Hepatocyte (in vitro differentiated cells): ENCODE results near the gene GADD45G. TPM values are rescaled to one million over a fixed set of nuclear protein-coding genes. Genes with fewer than 3 reads are reported as not detected.

Source experiments
- DNase-seq: peaks from one replicate; pipeline ENCODE4 v3.0.0-alpha.2; 2016; ENCODE audit warnings: low spot score
- H2AFZ ChIP-seq: fragments of 200-600 bp; sonication (generic); 2 replicates; pipeline ENCODE4 v1.6.0; 2016; ENCODE audit warnings: antibody characterized with exemption, mild to moderate bottlenecking
- H3K27ac ChIP-seq: fragments of 200-600 bp; sonication (generic); 2 replicates; pipeline ENCODE4 v1.5.1; 2016; ENCODE audit warnings: mild to moderate bottlenecking
- H3K27me3 ChIP-seq: fragments of 200-600 bp; sonication (generic); 2 replicates; pipeline ENCODE4 v1.6.1; 2016
- H3K36me3 ChIP-seq: fragments of 200-600 bp; sonication (generic); replicated peaks from 2 replicates; pipeline ENCODE4 v1.5.1; 2016; ENCODE audit warnings: low read depth; ENCODE audit not compliant: insufficient read depth
- H3K4me1 ChIP-seq: fragments of 200-600 bp; sonication (generic); 2 replicates; pipeline ENCODE4 v1.5.1; 2016; ENCODE audit warnings: mild to moderate bottlenecking, moderate library complexity; ENCODE audit not compliant: insufficient read depth
- H3K4me2 ChIP-seq: fragments of 200-600 bp; sonication (generic); 2 replicates; pipeline ENCODE4 v1.6.0; 2016
- H3K4me3 ChIP-seq: fragments of 200-600 bp; sonication (generic); 2 replicates; pipeline ENCODE4 v1.5.1; 2016; ENCODE audit warnings: mild to moderate bottlenecking
- H3K79me2 ChIP-seq: fragments of 200-600 bp; sonication (generic); 2 replicates; pipeline ENCODE4 v1.6.0; 2017; ENCODE audit warnings: mild to moderate bottlenecking
- H3K9me2 ChIP-seq: fragments of 200-600 bp; sonication (generic); replicated peaks from 2 replicates; pipeline ENCODE4 v1.6.0; 2017; ENCODE audit warnings: mild to moderate bottlenecking; ENCODE audit not compliant: insufficient read depth
- H3K9me3 ChIP-seq: fragments of 200-600 bp; sonication (generic); 2 replicates; pipeline ENCODE4 v1.5.1; 2016; ENCODE audit warnings: low read depth, mild to moderate bottlenecking
- H4K20me1 ChIP-seq: fragments of 200-600 bp; sonication (generic); 2 replicates; pipeline ENCODE4 v1.6.0; 2016; ENCODE audit warnings: mild to moderate bottlenecking; ENCODE audit not compliant: insufficient read depth, poor library complexity, severe bottlenecking
- CTCF ChIP-seq: fragments of 200-600 bp; sonication (generic); IDR thresholded peaks from 2 replicates; pipeline ENCODE4 v1.5.1; 2016; ENCODE audit warnings: antibody characterized with exemption, mild to moderate bottlenecking; ENCODE audit not compliant: poor library complexity
- EZH2 ChIP-seq: fragments of 200-600 bp; sonication (generic); IDR thresholded peaks from 2 replicates; pipeline ENCODE4 v1.6.1; 2016; ENCODE audit warnings: antibody characterized with exemption, mild to moderate bottlenecking, borderline replicate concordance
- EZH2phosphoT487 ChIP-seq: fragments of 200-600 bp; sonication (generic); IDR thresholded peaks from one replicate; pipeline ENCODE4 v1.6.1; 2018; ENCODE audit warnings: antibody characterized with exemption, mild to moderate bottlenecking, low read depth, moderate library complexity; ENCODE audit not compliant: unreplicated experiment, severe bottlenecking
- WGBS: methylation state at CpG from one replicate; pipeline ENCODE4 v1.1.6; 2016; ENCODE audit warnings: low lambda C conversion rate; ENCODE audit errors: missing lambda C conversion rate; 5-methylcytosine and 5-hydroxymethylcytosine counted together
- polyA plus RNA-seq: library from polyadenylated mRNA; unstranded; fragments of >200 nt; fragmentation: Nextera tagmentation; extraction: Ambion mirVana; gene quantifications from 2 replicates; pipeline ENCODE4 v1.2.1, GENCODE V29; 2016
- total RNA-seq: library from RNA; depleted of rRNA; stranded (reverse); fragments of >200 nt; gene quantifications from 2 replicates; pipeline ENCODE4 v1.2.3, GENCODE V29; 2014

GADD45G gene
- total and polyA plus RNA-seq, 2 experiments from 2014 or later: 15.7 to 45.1 TPM

GRCh38 chr9:89615661-89616060 is 10.8 kb downstream of the GADD45G start:
- Histone ChIP-seq H3K4me3 (no peak overlapping the region), H3K4me1 (no peaks in the 10 kb centered on the region), H2AFZ (no peak overlapping the region), H3K36me3 (no peaks in the 10 kb centered on the region), H3K4me2 (no peak overlapping the region), H4K20me1 (no peaks in the 10 kb centered on the region), H3K79me2 (no peaks in the 10 kb centered on the region), H3K27me3 (no peaks in the 10 kb centered on the region), H3K27ac (no peak overlapping the region), H3K9me2 (no peaks in the 10 kb centered on the region), H3K9me3 (no peaks in the 10 kb centered on the region)
- TF ChIP-seq CTCF (no peak), EZH2phosphoT487 (no peak), EZH2 (no peak)
- DNase-seq: no peak
- 87% methylated on average over 2 of the region's 2 CpGs for WGBS

GRCh38 chr9:89616411-89616810 is 11.6 kb downstream of the GADD45G start:
- TF ChIP-seq EZH2 (no peak), CTCF (no peak), EZH2phosphoT487 (no peak)
- Histone ChIP-seq H3K9me2 (no peaks in the 10 kb centered on the region), H3K4me1 (no peaks in the 10 kb centered on the region), H3K4me3 (no peak overlapping the region), H3K9me3 (no peaks in the 10 kb centered on the region), H3K4me2 (no peak overlapping the region), H3K36me3 (no peaks in the 10 kb centered on the region), H3K79me2 (no peaks in the 10 kb centered on the region), H3K27me3 (no peaks in the 10 kb centered on the region), H3K27ac (no peak overlapping the region), H4K20me1 (no peaks in the 10 kb centered on the region), H2AFZ (no peak overlapping the region)
- WGBS: 87% methylated on average over 9 of the region's 9 CpGs
- no peak for DNase-seq

DNA sequence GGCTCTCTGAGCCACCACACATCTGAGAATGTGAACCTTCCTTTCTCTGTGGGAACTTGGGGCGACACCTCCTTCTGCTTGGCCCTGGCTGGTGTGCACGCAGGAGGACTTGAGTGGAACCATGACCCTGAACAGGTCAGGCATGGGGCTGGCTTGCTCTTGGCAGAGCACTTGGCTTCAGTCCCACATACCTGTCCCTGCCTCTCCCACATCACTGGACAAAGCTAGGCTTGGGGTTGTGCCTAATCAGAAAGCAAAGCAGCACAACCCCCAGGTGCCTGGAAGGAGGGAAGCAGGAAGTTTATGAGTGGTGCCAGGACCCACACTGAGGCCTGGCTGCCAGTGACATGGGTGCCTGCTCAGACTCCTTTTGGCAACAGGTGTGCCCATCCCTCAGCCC is 13.2 kb downstream of the GADD45G start:
- Histone ChIP-seq H3K79me2 (no peaks in the 10 kb centered on the region), H3K9me3 (no peaks in the 10 kb centered on the region), H4K20me1 (no peaks in the 10 kb centered on the region), H3K27ac (no peak overlapping the region), H3K27me3 (no peaks in the 10 kb centered on the region), H3K4me1 (peaks cover 2% of the 10 kb centered on the region), H3K9me2 (no peaks in the 10 kb centered on the region), H3K4me3 (no peak overlapping the region), H3K36me3 (no peaks in the 10 kb centered on the region), H3K4me2 (no peak overlapping the region), H2AFZ (no peak overlapping the region)
- 94% methylated on average over 2 of the region's 2 CpGs for WGBS
- DNase-seq: no peak
- TF ChIP-seq CTCF: no peak
- no peak for TF ChIP-seq EZH2phosphoT487
- no peak for TF ChIP-seq EZH2

- H3K4me1 ChIP-seq: peaks cover 13% of the 10 kb centered on the region
- WGBS: 80% methylated on average over 1 of the region's 1 CpG
- H3K27me3 ChIP-seq: no peaks in the 10 kb centered on the region
- no peaks in the 10 kb centered on the region for H4K20me1 ChIP-seq
- H2AFZ ChIP-seq: no peak overlapping the region
- no peak overlapping the region for H3K4me3 ChIP-seq
- H3K9me2 ChIP-seq: no peaks in the 10 kb centered on the region
- TF ChIP-seq EZH2 (no peak), EZH2phosphoT487 (no peak), CTCF (no peak)
- DNase-seq: no peak
- H3K36me3 ChIP-seq: no peaks in the 10 kb centered on the region
- H3K79me2 ChIP-seq: no peaks in the 10 kb centered on the region
- no peaks in the 10 kb centered on the region for H3K9me3 ChIP-seq
- no peak overlapping the region for H3K4me2 ChIP-seq
- H3K27ac ChIP-seq: no peak overlapping the region
These were observed 14.2 kb downstream of the GADD45G start for GRCh38 chr9:89619019-89619418.
